ENCODE results near the gene PPP3CA.
"Not testable (repeated sequence)": the region's sequence is repeated elsewhere in the genome, so short reads cannot be mapped to it uniquely, and the experiment has no call there.

The PPP3CA gene

GRCh38 chr4:101131058-101131457, 216.3 kb downstream of the PPP3CA start:
- DNase-seq, result not testable (repeated sequence)

- not testable (repeated sequence) for DNase-seq
Observed at GRCh38 chr4:101128898-101129297, 218.4 kb downstream of the PPP3CA start.

GRCh38 chr4:101128473-101128872, 218.9 kb downstream of the PPP3CA start:
- no peak for DNase-seq

GRCh38 chr4:101127176-101127790, 220.0 kb downstream of the PPP3CA start:
- DNase-seq, result no peak

GRCh38 chr4:101126059-101126458, 221.3 kb downstream of the PPP3CA start:
- no peak for DNase-seq

GRCh38 chr4:101125045-101125942, 222.0 kb downstream of the PPP3CA start:
- DNase-seq, result no peak

GRCh38 chr4:101123231-101123630, 224.1 kb downstream of the PPP3CA start:
- DNase-seq, result no peak

GRCh38 chr4:101122019-101122418, 225.3 kb downstream of the PPP3CA start:
- no peak for DNase-seq

- no peak for DNase-seq
Observed at GRCh38 chr4:101119141-101119540, 228.2 kb downstream of the PPP3CA start.

GRCh38 chr4:101118617-101119016, 228.7 kb downstream of the PPP3CA start:
- no peak for DNase-seq

GRCh38 chr4:101115887-101116286, 231.4 kb downstream of the PPP3CA start:
- DNase-seq, result no peak

GRCh38 chr4:101114936-101115372, 232.4 kb downstream of the PPP3CA start:
- DNase-seq, result no peak

GRCh38 chr4:101104312-101105052, 242.8 kb downstream of the PPP3CA start:
- no peak for DNase-seq

- no peak for DNase-seq
Observed at GRCh38 chr4:101103381-101104142, 243.8 kb downstream of the PPP3CA start.

GRCh38 chr4:101102114-101102742, 245.1 kb downstream of the PPP3CA start:
- no peak for DNase-seq

GRCh38 chr4:101101072-101101471, 246.3 kb downstream of the PPP3CA start:
- no peak for DNase-seq

- DNase-seq, result no peak
Observed at GRCh38 chr4:101098666-101099400, 248.5 kb downstream of the PPP3CA start.

- DNase-seq, result not testable (repeated sequence)
Observed at GRCh38 chr4:101092609-101093008, 254.7 kb downstream of the PPP3CA start.

- no peak for DNase-seq
Observed at GRCh38 chr4:101089168-101089567, 258.2 kb downstream of the PPP3CA start.

- no peak for DNase-seq
Observed at GRCh38 chr4:101086801-101087586, 260.3 kb downstream of the PPP3CA start.

GRCh38 chr4:101083131-101083530, 264.2 kb downstream of the PPP3CA start:
- DNase-seq, result no peak

Measured in NCI-H187 treated with DMSO at 0.1 percent for 48 hours (cell line).